NCI-H2029 treated with DMSO at 0.1 percent for 48 hours (cell line): ENCODE results near the gene TSR3.

Experiments used
- DNase-seq: peaks from one replicate; lab custom pipeline; 2025; lab: John Stamatoyannopoulos, UW

The TSR3 gene

DNA sequence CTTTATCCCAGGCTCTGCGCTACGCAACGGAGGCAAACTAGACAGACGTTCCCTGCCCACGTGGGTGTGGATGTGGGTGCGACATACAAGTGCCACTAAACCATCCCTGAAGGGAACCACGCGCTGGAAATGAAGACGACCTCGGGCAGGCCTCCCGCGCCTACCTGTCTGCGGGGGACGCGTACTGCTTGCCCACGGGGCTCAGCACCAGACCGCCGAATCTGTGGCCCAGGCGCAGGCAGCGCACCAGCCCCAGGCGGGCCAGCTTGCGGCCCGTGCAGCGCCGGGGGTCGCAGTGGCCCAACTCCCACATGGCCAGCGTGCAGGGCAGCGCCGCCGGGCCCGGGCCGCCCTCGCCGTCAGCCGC lies 480 bp downstream of the TSR3 start:
- DNase-seq = no peak

DNA sequence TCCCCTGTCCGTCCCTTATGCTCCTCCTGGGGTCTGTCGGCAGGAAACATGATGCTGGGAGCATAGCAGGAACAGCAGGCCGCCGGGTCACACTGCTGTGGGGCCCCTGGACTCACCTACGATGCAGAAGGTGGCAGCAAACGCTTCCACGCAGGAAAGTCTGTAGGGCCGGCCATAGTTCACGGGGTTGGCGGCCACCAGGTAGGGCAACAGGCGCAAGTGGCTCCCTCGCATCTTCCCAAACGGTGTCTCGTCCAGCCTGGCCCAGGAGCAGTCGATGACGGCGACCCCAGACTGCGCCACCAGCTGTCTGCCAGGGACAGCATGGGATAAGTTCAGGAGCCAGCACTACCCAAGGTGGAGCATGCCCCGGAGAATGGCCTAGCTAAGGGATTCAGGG lies 987 bp downstream of the TSR3 start:
- no peak for DNase-seq

GRCh38 chr16:1349951-1350350 lies 1.7 kb downstream of the TSR3 start:
- no peak for DNase-seq

DNA sequence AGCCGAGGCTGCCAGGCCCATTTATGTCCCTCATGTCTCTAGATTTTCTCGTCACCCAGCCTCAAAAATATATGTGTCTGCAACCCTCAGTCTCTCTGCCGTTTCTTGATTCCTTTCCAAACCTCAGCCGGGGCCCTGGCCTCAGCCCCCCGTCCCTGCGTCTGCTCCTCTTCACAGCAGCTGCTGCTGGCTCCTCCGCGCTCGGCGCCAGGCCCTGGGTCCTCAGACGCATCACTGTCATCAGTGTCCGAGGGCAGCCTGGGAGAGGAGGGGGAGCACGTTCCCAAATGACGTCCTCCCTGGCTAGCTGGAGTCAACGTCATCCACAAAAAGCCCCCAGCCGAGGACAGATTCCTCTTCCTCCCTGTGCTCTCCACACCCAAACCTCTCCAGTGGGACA lies 2.3 kb downstream of the TSR3 start:
- DNase-seq = no peak

GRCh38 chr16:1348926-1349325 lies 2.8 kb downstream of the TSR3 start:
- no peak for DNase-seq

- no peak for DNase-seq
These were observed 3.2 kb downstream of the TSR3 start for GRCh38 chr16:1348441-1348840.

DNA sequence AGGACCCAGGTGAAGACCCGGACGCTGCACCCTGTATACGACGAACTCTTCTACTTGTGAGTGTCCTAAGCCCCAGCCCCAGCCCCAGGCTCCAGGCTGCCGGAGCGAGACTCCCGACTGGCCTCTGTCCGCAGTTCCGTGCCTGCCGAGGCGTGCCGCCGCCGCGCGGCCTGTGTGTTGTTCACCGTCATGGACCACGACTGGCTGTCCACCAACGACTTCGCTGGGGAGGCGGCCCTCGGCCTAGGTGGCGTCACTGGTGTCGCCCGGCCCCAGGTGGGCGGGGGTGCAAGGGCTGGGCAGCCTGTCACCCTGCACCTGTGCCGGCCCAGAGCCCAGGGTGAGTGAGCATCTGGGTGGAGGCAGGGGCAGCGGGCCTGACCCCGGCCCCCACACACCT lies 3.7 kb downstream of the TSR3 start:
- DNase-seq = no peak

DNA sequence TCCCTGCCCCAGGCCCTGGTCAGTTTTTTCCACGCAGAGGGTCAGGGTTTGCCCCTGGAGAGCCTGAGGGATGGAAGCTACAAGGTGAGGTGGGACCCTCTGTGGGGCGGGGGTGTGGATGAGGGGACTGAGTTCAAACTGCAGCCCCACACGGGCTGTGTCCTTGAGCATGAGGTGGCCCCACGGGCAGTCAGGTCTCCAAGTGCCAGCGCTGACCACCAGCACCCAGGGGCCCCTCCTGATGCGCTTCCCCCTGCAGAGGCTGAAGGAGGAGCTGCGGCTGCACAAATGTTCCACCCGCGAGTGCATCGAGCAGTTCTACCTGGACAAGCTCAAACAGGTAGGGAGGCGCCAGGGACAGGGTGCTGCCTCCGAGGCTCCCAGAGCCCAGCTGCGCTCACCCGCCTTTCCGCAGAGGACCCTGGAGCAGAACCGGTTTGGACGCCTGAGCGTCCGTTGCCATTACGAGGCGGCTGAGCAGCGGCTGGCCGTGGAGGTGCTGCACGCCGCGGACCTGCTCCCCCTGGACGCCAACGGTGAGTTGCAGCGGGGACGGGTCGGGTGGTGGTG lies 4.3 kb downstream of the TSR3 start:
- no peak for DNase-seq

GRCh38 chr16:1346422-1347285 lies 5.0 kb downstream of the TSR3 start:
- DNase-seq = no peak

DNA sequence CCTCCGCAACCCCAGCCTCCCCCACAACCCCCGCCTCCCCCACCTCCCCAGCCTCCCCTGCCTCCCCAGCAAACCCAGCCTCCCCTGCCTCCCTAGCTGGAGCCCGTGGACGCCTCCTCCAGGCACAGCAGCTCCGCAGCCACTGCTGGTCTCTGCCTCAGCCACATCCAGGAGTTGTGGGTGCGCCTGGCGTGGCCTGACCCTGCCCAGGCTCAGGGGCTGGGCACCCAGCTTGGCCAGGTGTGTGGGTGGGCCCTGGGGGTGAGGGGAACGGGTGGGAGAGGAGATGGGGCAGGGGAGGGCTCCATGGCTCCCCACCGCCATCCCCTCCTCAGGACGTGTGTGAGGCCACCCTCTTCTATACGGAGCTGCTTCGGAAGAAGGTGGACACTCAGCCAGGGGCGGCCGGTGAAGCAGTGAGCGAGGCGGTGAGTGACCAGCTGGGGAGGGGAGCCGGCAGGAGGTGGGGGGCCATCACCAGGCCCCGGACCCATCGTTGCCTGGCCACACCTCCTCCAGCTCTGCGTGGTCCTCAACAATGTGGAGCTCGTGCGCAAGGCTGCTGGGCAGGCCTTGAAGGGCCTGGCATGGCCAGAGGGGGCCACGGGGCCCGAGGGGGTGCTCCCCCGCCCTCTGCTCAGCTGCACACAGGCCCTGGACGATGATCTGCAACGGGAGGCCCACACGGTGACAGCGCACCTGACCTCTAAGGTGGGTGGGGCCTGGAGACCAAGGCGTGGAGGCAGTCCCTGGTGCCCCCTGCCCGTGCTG lies 5.8 kb downstream of the TSR3 start:
- no peak for DNase-seq

GRCh38 chr16:1345087-1345486 lies 6.6 kb downstream of the TSR3 start:
- no peak for DNase-seq

- DNase-seq = no peak
These were observed 7.2 kb downstream of the TSR3 start for GRCh38 chr16:1344499-1344898.

DNA sequence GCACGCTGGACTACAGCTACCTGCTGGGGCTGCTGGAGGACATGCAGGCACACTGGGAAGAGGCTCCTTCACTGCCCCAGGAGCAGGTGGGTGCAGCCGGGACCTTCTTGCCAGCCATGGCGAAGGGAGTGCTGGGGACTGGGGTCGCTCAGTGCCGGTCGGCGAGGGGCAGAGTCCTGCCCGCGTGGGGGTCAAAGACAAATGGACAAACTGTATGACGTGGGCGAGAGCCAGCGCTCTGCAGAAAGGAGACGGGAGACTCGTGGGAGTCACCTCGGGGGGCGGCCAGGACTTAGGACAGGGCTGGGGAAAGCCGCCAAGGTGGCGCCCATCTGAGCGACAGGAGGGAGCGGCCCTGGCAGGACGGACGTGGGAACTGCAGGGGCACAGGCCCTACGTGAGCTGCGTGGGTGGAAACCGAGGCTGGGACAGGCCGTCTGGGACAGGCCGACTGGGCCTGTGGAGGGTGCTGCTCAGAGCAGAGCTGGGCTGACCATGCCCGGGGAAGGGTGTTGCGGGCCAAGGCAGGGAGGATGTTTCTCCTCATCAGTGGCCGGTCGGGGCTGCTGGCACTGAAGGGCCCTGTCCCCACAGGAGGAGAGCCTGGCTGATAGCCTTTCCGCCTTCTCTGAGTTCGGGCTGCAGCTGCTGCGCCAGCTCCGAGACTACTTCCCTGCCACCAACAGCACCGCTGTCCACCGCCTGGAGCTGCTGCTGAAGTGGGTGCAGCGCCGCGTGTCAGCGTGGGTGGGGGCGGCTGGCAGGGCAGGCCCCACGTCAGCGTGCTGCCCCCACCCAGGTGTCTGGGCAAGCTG lies 8.0 kb downstream of the TSR3 start:
- DNase-seq = no peak

DNA sequence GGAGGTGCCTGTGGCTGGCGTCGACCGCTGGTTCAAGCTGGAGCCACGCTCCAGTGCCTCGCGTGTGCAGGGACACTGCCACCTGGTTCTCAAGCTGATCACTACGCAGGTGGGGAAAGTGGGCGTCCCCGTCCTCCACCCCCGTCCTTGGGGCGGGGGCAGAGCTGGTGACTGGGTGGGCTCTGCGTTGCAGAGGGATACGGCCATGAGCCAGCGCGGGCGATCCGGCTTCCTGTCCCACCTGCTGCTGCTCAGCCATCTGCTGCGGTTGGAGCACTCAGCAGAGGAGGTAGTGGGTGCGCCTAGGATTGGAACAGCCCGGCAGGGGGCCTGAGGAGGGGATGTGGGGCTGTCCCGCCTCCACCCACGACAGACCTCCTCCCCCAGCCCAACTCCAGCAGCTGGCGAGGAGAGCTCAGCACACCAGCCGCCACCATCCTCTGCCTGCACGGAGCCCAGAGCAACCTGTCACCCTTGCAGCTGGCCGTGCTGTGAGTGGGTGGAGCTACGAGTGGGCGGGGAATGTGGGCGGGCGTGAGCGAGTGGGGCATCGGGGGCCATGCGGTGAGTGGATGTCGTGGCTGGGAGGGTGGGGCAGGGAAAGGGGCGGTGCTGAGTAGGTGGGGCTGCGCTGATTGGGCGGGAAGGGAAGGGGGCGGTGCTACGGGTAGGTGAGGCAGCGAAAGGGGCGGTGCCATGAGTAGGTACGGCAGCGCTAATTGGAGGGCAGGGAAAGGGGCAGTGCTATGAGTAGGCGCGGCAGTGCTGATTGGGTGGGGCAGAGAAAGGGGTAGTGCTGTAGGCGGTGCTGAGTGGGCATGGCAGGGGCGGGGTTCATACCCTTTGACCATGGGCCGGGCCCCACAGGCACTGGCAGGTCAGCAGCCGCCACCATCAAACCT lies 8.9 kb downstream of the TSR3 start:
- DNase-seq = peak; percentile 98

- DNase-seq = no peak
These were observed 9.9 kb downstream of the TSR3 start for GRCh38 chr16:1341495-1342420.

DNA sequence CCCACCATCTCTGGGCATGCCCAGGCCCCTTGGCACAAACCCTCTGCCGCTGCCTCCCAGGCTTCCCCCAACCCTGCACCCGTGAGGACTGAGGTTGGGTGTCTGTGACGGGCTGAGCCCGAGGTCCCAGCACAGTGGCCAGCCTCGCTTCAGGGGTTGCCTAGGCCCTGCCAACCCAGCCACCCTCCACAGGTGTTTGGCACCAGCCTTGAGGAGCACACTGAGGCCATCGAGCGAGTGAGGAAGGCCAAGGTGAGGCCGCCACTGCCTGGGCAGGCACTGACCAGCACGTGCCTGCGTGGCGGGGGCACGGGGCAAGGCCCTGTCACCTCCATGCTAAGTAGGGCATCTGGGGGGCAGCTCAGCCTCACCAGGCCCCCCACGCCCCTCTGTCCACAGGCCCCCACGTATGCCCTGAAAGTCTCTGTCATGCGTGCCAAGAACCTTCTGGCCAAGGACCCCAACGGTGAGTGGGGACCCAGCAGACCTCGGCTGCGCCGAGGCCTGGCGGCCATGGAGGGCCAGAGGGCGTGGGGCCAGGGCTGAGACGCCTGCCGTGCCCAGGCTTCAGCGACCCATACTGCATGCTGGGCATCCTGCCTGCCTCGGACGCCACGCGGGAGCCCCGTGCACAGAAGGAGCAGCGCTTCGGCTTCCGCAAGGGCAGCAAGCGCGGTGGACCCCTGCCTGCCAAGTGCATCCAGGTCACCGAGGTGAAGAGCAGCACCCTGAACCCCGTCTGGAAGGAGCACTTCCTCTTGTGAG lies 10.8 kb downstream of the TSR3 start:
- DNase-seq = no peak

- DNase-seq = no peak
These were observed 12.6 kb downstream of the TSR3 start for GRCh38 chr16:1338855-1339675.

DNA sequence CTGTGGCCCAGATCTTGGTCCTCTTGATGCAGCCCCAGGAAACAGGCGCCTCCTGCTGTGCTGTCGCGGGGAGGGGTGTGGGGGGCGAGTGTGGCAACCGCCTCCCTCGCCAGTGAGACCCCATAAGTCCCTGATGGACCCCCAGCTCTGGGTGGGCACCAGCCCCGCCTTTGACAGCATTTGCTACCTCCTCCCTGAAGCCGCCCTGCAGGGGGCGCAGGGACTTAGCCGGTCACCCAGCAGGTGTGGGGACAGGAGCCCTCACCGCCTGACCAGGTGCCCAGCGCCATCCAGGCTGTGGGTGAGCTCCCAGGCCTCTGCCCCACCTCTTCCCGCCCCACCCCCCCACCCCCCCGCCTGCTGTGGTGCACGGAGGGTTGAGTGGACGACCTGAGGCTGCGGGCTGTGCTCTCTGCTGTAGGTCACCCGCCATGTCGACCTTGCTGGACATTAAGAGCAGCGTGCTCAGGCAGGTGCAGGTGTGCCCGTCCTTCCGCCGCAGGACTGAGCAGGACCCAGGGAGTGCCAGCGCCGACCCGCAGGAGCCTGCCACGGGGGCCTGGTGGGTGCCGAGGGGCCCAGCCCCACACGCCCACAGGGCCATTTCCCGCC lies 13.5 kb downstream of the TSR3 start:
- no peak for DNase-seq
